HG03457 (cell line): ENCODE measurements around the gene FOXA1.

ENCODE experiments used
- ATAC-seq: cut with Tn5 transposase; IDR thresholded peaks from one replicate; pipeline ENCODE4 v1.9.1; 2021; ENCODE audit warnings: moderate number of reproducible peaks; ENCODE audit not compliant: unreplicated experiment

The FOXA1 gene

GRCh38 chr14:37594971-37595808 is at the start of gene FOXA1, which contains the start of gene TTC6:
Gene FOXA1, minus strand, starts transcription at chr14:37595249. Its CDS starts 277 bp downstream, at chr14:37594972.
Gene TTC6, plus strand, starts transcription at chr14:37595629. Its CDS starts 26,436 bp downstream, at chr14:37622065.
- ATAC-seq: no peak

- no peak for ATAC-seq
These were observed 48.7 kb upstream of the FOXA1 start for GRCh38 chr14:37643701-37644100.

- ATAC-seq: no peak
These were observed 47.1 kb upstream of the FOXA1 start for GRCh38 chr14:37642125-37642524.

GRCh38 chr14:37641117-37641516 is 46.1 kb upstream of the FOXA1 start:
- no peak for ATAC-seq

- no peak for ATAC-seq
These were observed 43.5 kb upstream of the FOXA1 start for GRCh38 chr14:37638599-37638998.

GRCh38 chr14:37637341-37637740 is 42.3 kb upstream of the FOXA1 start:
- no peak for ATAC-seq

GRCh38 chr14:37625597-37626595 is 30.8 kb upstream of the FOXA1 start:
- no peak for ATAC-seq

- no peak for ATAC-seq
These were observed 28.9 kb upstream of the FOXA1 start for GRCh38 chr14:37623971-37624370.

- ATAC-seq: no peak
These were observed 28.4 kb upstream of the FOXA1 start for GRCh38 chr14:37623426-37623951.

GRCh38 chr14:37622231-37622923 is 27.3 kb upstream of the FOXA1 start:
- ATAC-seq: no peak

GRCh38 chr14:37620856-37621255 is 25.8 kb upstream of the FOXA1 start:
- ATAC-seq: no peak

- no peak for ATAC-seq
These were observed 23.5 kb upstream of the FOXA1 start for GRCh38 chr14:37618498-37619028.

GRCh38 chr14:37617864-37618365 is 22.9 kb upstream of the FOXA1 start:
- no peak for ATAC-seq

GRCh38 chr14:37616853-37617252 is 21.8 kb upstream of the FOXA1 start:
- ATAC-seq: no peak

GRCh38 chr14:37615582-37616289 is 20.7 kb upstream of the FOXA1 start:
- no peak for ATAC-seq

- ATAC-seq: no peak
These were observed 16.0 kb upstream of the FOXA1 start for GRCh38 chr14:37610945-37611523.

GRCh38 chr14:37608649-37609048 is 13.6 kb upstream of the FOXA1 start:
- ATAC-seq: no peak

GRCh38 chr14:37606678-37607077 is 11.6 kb upstream of the FOXA1 start:
- no peak for ATAC-seq

GRCh38 chr14:37603688-37604251 is 8.7 kb upstream of the FOXA1 start:
- no peak for ATAC-seq
